HG03460 (cell line): ENCODE data around the gene FAM3C.

Source experiments
- ATAC-seq: cut with Tn5 transposase; IDR thresholded peaks from one replicate; pipeline ENCODE4 v1.9.1; 2021; ENCODE audit not compliant: unreplicated experiment

FAM3C gene

DNA sequence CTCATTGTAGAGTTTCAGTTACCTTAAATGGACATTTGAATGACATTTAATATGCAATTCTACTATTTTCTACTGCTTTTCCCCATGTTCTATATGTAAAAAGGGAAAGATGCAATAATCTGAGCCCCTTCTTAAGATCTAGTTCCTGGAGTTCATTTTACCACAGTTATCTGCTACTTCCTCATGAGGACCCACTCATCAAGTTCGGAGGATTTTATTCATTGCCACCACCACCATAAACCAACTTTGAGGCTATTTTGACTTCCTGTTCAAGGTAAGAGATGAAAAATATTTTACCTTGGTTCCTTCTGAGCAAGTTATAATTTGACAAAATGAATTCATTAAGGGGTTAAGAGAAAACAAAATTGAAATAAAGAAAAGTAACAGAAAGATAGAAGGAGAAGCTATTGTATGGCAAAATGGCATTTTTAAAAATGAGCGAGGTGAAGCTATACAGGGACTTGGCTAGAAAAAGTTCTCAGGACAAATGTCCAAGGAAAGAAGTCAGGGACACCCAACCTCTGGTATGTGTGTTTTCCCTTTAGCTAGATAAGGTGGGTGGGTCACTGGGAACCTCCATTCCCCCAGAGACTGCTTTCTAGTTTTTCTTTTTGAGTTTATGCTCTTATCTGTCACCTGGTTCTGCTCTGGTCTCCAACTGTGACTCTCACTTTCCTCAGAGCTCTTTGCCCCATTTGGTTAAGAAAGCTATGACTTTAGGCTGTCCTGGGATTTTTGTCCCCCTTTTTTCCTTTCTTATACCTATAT lies 14.9 kb upstream of the FAM3C start:
- peak; percentile 59 for ATAC-seq

DNA sequence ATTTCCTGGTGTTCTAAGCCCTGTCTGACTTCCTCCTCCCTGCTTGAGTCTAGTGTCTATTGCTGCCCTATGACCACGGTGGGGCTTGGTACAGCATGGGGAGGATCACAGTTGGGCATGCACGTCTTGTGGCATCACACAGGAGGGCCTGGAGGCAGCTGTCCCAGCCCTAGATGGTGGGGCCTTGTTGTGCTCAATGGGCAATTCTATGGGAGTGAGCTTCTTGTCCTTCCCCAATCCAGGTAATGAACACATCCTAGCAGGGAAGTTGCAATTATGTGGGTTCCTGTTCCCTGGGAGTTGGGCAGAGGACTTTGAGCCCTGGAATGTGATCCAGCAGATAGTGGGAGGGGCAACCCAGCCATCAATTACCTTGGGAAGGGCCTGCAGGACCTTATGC lies 10.8 kb upstream of the FAM3C start:
- no peak for ATAC-seq

DNA sequence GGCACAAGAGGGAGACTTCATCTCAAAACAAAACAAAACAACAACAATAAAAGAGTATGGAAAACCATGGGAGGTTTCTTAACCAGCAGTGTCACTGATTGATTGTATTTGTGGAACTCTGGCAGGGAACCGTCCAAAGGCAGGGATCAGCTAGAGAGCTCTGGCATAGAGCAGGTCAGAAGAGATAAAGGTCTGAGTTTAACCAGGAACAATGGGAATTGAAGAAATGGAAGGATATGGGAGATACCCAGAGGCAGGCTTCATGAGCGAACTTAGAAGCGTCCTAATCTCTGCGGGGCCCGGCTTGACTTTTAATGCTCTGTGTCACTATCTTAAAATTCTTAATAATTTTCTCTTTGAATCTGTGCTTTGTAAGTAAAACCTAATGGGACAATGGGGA lies 10.4 kb upstream of the FAM3C start:
- ATAC-seq = no peak

GRCh38 chr7:121404348-121404747 lies 8.2 kb upstream of the FAM3C start:
- no peak for ATAC-seq

DNA sequence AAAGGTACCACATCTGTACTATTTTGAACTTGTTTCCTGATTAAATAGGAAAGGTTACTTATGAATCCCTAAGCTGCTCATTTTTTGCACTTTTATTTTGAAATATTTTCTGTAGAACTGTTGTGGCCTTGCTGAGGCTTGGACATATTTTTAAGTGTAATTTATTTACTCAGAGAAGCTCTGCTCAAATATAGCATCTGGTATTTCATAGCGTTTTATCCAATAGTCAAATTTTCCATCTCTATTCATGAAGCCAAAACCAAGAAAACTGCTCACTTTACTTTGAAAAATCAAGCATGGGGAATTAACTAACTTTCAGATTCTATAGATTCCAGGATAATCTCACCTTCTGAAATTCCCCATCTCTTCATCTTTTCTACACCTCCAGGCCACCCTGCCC lies 6.6 kb upstream of the FAM3C start:
- ATAC-seq = no peak

- ATAC-seq = no peak
Observed at GRCh38 chr7:121401896-121402295, 5.8 kb upstream of the FAM3C start.

DNA sequence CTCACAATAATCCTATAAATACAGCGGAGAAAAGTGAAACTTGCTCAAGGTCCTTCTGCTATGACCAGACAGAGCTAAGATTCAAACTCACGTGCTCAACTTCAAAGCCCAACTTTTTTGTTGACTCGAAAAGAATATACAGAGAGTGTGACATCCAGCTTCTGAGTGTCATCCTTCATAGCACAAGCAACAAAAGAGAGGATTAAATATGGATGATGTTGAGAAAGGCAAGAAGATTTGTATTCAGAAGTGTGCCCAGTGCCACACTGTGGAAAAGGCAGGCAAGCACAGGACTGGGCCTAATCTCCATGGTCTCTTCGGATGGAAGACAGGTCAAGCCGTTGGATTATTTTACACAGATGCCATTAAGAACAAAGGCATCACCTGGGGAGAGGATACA lies 2.1 kb upstream of the FAM3C start:
- no peak for ATAC-seq

- ATAC-seq = no peak
Observed at GRCh38 chr7:121397822-121398221, 1.7 kb upstream of the FAM3C start.

- ATAC-seq = no peak
Observed at GRCh38 chr7:121397361-121397760, 1.3 kb upstream of the FAM3C start.

DNA sequence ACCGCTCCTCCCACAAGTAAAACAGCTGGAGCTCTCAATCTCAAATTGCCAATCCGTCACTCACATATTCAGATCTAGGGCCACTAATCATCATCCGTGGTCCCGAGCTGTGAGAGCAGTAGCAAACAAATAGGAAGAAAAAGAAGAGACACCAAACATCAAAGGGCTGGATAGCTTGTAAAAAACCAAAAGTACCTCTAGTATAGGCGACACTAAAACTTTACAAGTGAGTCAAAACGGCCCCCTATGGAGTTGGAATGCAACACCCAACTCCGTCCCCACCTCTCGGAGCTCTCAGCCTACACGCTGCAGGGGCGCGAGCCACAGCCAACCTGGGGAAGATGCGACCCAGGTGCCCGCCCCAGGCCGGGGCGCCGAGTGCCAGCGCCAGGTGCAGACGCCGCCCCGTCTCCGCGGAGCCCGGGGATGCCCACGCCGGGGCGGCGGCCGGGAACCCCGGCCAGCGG lies 581 bp downstream of the FAM3C start:
- peak; percentile 35 for ATAC-seq

DNA sequence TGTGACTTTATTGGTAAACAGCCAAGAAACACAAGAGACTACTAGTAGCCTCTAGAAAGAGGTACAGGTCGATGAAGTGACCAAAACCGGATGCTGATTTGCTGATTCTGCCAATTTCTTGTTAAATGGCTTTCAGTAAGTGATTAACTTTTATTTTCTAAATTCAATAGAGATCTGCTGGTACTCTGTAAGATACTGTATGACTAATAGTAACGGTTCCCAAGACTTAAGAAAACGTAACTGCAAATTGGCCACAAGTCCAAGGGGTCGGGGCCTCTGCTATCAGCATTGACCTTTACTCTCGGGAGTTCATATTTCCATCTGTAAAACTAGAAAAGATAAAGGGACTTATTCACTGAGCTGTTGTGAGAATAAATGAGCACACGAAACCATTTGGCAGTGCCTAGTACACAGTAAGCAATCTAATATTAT lies 1.4 kb downstream of the FAM3C start:
- peak; percentile 24 for ATAC-seq

GRCh38 chr7:121393005-121393366 lies 3.1 kb downstream of the FAM3C start:
- no peak for ATAC-seq

DNA sequence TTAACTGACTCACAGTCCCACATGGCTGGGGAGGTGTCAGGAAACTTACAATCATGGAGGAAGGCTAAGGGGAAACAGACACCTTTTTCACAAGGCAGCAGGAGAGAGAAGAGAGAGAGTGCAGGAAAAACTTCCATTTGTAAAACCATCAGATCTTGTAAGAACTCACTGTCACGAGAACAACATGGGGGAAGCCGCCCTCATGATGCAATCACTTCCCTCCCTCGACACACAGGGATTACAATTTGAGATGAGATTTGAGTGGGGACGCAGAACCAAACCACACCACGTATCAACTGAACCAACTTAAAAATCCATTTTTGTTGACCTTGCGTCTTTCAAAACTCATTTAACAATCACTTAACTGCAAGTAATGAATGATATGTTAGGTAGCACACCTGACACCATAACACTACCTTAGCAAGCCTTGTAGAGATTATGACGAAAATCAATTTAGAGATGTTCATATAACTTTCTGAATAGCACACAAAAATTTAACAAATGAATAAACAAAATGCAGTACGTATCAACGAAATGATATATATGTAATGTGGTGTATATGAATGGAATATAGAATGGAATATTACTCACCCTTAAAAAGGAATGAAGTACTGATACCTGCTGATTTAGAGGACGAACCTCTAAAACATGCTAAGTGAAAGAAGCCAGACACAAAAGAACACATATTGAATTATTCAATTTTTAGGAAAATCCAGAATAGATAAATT lies 3.7 kb downstream of the FAM3C start:
- ATAC-seq = no peak

- ATAC-seq = no peak
Observed at GRCh38 chr7:121391686-121392085, 4.4 kb downstream of the FAM3C start.

GRCh38 chr7:121390617-121391016 lies 5.5 kb downstream of the FAM3C start:
- no peak for ATAC-seq

- ATAC-seq = no peak
Observed at GRCh38 chr7:121390109-121390508, 6.0 kb downstream of the FAM3C start.

- ATAC-seq = no peak
Observed at GRCh38 chr7:121388950-121389349, 7.2 kb downstream of the FAM3C start.

- peak; percentile 92 for ATAC-seq
Observed at GRCh38 chr7:121385800-121386179, 10.3 kb downstream of the FAM3C start.

- ATAC-seq = no peak
Observed at GRCh38 chr7:121385056-121385799, 10.9 kb downstream of the FAM3C start.

DNA sequence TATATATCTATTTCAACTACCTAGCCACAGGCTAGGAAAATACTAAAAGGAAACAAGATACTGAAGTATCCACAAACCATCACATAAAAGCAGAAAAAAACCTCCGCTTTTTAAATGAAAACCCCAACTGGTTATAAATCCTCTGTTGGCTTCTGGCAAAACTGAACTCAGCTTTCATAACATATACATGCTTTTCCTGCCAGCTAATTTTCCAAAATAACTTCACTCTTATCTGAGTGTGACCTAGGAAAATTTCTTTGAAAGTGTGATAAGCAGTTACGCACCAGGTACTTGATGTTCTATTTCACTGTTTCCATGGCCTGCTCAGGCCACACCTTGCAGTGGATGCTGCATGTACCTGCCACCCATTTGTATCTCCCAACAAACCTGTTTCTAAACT lies 11.8 kb downstream of the FAM3C start:
- ATAC-seq = no peak

- ATAC-seq = no peak
Observed at GRCh38 chr7:121383235-121383910, 12.7 kb downstream of the FAM3C start.
